H1 (cell line): Measurements from ENCODE around the gene SPATS1. TPM values are rescaled to one million over a fixed set of nuclear protein-coding genes. Genes with fewer than 3 reads are reported as not detected.

Experiments used
- CTCF ChIA-PET: fragments of 300-600 bp; sonication (Branson Sonifier 250); formaldehyde crosslinking; loops from one replicate; lab custom pipeline; 2021; ENCODE audit not compliant: partially characterized antibody; lab: Charles Lee
- POLR2A ChIA-PET: fragments of 300-600 bp; sonication (Branson Sonifier 250); formaldehyde crosslinking; loops from one replicate; lab custom pipeline; 2021; ENCODE audit warnings: inconsistent platforms; ENCODE audit not compliant: partially characterized antibody; lab: Charles Lee
- DNase-seq, 2 experiments: peaks; one replicate each; pipeline versions ENCODE4 v3.0.0 to v3.0.0-alpha.2; 2010 to 2022; ENCODE audit warnings: low spot score in 2 of 2, low read depth in 1 of 2, mixed read lengths in 1 of 2
- FAIRE-seq: peaks from 2 replicates; lab custom pipeline; 2011; peaks lifted over from hg19 to GRCh38; lab: Jason Lieb, UNC
- H2AFZ ChIP-seq: 2 replicates; pipeline ENCODE4 v1.8.1; 2012; ENCODE audit warnings: low read length, inconsistent platforms
- H2AK5ac ChIP-seq: 2 replicates; pipeline ENCODE4 v1.6.1; 2013; ENCODE audit warnings: low read depth, low read length
- H2BK120ac ChIP-seq: replicated peaks from 2 replicates; pipeline ENCODE3; 2013; ENCODE audit warnings: low read depth, low read length, inconsistent platforms
- H2BK12ac ChIP-seq: 2 replicates; pipeline ENCODE4 v1.6.1; 2013; ENCODE audit warnings: low read depth, low read length
- H2BK15ac ChIP-seq: 2 replicates; pipeline ENCODE4 v1.6.1; 2013; ENCODE audit warnings: low read length
- H2BK20ac ChIP-seq: 2 replicates; pipeline ENCODE4 v1.6.1; 2013; ENCODE audit warnings: low read length
- H2BK5ac ChIP-seq: 2 replicates; pipeline ENCODE4 v1.6.1; 2013; ENCODE audit warnings: low read depth, low read length
- H3K14ac ChIP-seq: 2 replicates; pipeline ENCODE4 v1.6.1; 2013; ENCODE audit warnings: inconsistent platforms; ENCODE audit not compliant: insufficient read length
- H3K18ac ChIP-seq: 2 replicates; pipeline ENCODE4 v1.6.1; 2013; ENCODE audit warnings: low read length; ENCODE audit errors: extremely low read depth
- H3K23ac ChIP-seq: 2 replicates; pipeline ENCODE4 v1.6.1; 2013; ENCODE audit warnings: inconsistent platforms; ENCODE audit not compliant: insufficient read length
- H3K23me2 ChIP-seq: 2 replicates; pipeline ENCODE4 v1.6.1; 2013; ENCODE audit warnings: low read depth, low read length
- H3K27ac ChIP-seq: 2 replicates; pipeline ENCODE4 v1.6.1; 2011; ENCODE audit warnings: low read depth, low read length, inconsistent platforms
- H3K27me3 ChIP-seq, 4 experiments: replicated peaks in 1 of 4; 1 replicate in 1 of 4; 2 replicates in 3 of 4; pipeline versions ENCODE4 v1.6.1 to v1.8.1; 2011 to 2013; ENCODE audit warnings: low read length in 3 of 4, mild to moderate bottlenecking in 3 of 4, inconsistent platforms in 2 of 4, mixed read lengths in 2 of 4, moderate library complexity in 1 of 4; ENCODE audit not compliant: control insufficient read depth in 3 of 4, insufficient read depth in 3 of 4; ENCODE audit errors: extremely low read depth in 1 of 4
- H3K36me3 ChIP-seq, 4 experiments: 2 replicates each; pipeline versions ENCODE4 v1.6.1 to v1.8.1; 2011 to 2013; ENCODE audit warnings: mild to moderate bottlenecking in 4 of 4, low read length in 3 of 4, moderate library complexity in 2 of 4, control low read depth in 1 of 4, inconsistent platforms in 1 of 4; ENCODE audit not compliant: insufficient read depth in 4 of 4, control insufficient read depth in 2 of 4
- H3K4ac ChIP-seq: replicated peaks from 2 replicates; pipeline ENCODE3; 2013; ENCODE audit warnings: low read length, low read depth, mixed read lengths, inconsistent platforms; ENCODE audit not compliant: insufficient read length
- H3K4me1 ChIP-seq, 4 experiments: replicated peaks in 1 of 4; 1 replicate in 1 of 4; 2 replicates in 3 of 4; pipeline versions ENCODE4 v1.6.1 to v1.8.1; 2011 to 2013; ENCODE audit warnings: low read length in 3 of 4, inconsistent platforms in 2 of 4, mixed read lengths in 1 of 4; ENCODE audit not compliant: insufficient read depth in 4 of 4, control insufficient read depth in 3 of 4
- H3K4me2 ChIP-seq, 2 experiments: 2 replicates each; pipeline versions ENCODE4 v1.6.1 to v1.8.1; 2011 to 2013; ENCODE audit warnings: low read depth in 2 of 2, low read length in 2 of 2, control low read depth in 1 of 2, inconsistent platforms in 1 of 2, mild to moderate bottlenecking in 1 of 2; ENCODE audit not compliant: insufficient read depth in 1 of 2
- H3K4me3 ChIP-seq, 4 experiments: fragments of 200-600, 300-600 bp in 1 of 4; sonication (generic), shearing (Covaris generic), sonication (Bioruptor Twin) in 1 of 4; 2 replicates each; pipeline versions ENCODE4 v1.5.1 to v1.8.1; 2011 to 2016; ENCODE audit warnings: low read length in 4 of 4, low read depth in 3 of 4, control low read depth in 2 of 4, inconsistent platforms in 2 of 4, mild to moderate bottlenecking in 2 of 4, mixed read lengths in 1 of 4, moderate library complexity in 1 of 4; ENCODE audit not compliant: insufficient read depth in 2 of 4; ENCODE audit errors: extremely low read depth in 1 of 4
- H3K56ac ChIP-seq: replicated peaks from 2 replicates; pipeline ENCODE3; 2013; ENCODE audit warnings: low read depth, mild to moderate bottlenecking, mixed read lengths, low read length, inconsistent platforms; ENCODE audit not compliant: insufficient read length
- H3K79me1 ChIP-seq: 2 replicates; pipeline ENCODE4 v1.6.1; 2013; ENCODE audit warnings: low read depth, low read length, control low read depth
- H3K79me2 ChIP-seq, 2 experiments: 2 replicates each; pipeline versions ENCODE4 v1.6.1 to v1.8.1; 2012 to 2013; ENCODE audit warnings: low read length in 2 of 2, mild to moderate bottlenecking in 2 of 2, inconsistent platforms in 1 of 2; ENCODE audit not compliant: insufficient read depth in 2 of 2, control insufficient read depth in 1 of 2
- H3K9ac ChIP-seq, 4 experiments: replicated peaks in 1 of 4; 1 replicate in 1 of 4; 2 replicates in 3 of 4; pipeline versions ENCODE4 v1.6.1 to v1.8.1; 2011 to 2013; ENCODE audit warnings: low read depth in 3 of 4, low read length in 3 of 4, control low read depth in 2 of 4, mild to moderate bottlenecking in 2 of 4, moderate library complexity in 2 of 4, inconsistent platforms in 1 of 4; ENCODE audit errors: extremely low read depth in 1 of 4
- H3K9me3 ChIP-seq, 2 experiments: 2 replicates each; pipeline versions ENCODE4 v1.6.1 to v1.8.1; 2012 to 2013; ENCODE audit warnings: mild to moderate bottlenecking in 2 of 2, moderate library complexity in 2 of 2, control low read depth in 1 of 2, inconsistent platforms in 1 of 2, low read depth in 1 of 2, low read length in 1 of 2, mixed read lengths in 1 of 2; ENCODE audit not compliant: insufficient read depth in 2 of 2
- H4K20me1 ChIP-seq, 2 experiments: replicated peaks in 1 of 2; 2 replicates each; pipeline versions ENCODE3 to v1.8.1; 2011 to 2013; ENCODE audit warnings: inconsistent platforms in 2 of 2, low read length in 2 of 2, mild to moderate bottlenecking in 1 of 2; ENCODE audit not compliant: insufficient read depth in 2 of 2, control insufficient read depth in 1 of 2
- H4K5ac ChIP-seq: 2 replicates; pipeline ENCODE4 v1.6.1; 2013; ENCODE audit warnings: low read length, low read depth, mixed read lengths, inconsistent platforms; ENCODE audit not compliant: insufficient read length
- H4K8ac ChIP-seq: 2 replicates; pipeline ENCODE4 v1.8.0; 2013; ENCODE audit warnings: mild to moderate bottlenecking, moderate library complexity, low read length, inconsistent platforms; ENCODE audit not compliant: insufficient read depth; ENCODE audit errors: extremely low read depth
- H4K91ac ChIP-seq: replicated peaks from 2 replicates; pipeline ENCODE3; 2013; ENCODE audit warnings: low read length, mixed read lengths, inconsistent platforms; ENCODE audit not compliant: insufficient read length
- ATF2 ChIP-seq: IDR thresholded peaks from 2 replicates; pipeline ENCODE4 v1.6.1; 2012; ENCODE audit warnings: low read length, inconsistent platforms
- EP300 ChIP-seq, 2 experiments: IDR thresholded peaks; 1 replicate in 1 of 2; 2 replicates in 1 of 2; pipeline ENCODE4 v1.6.1; 2011 to 2012; ENCODE audit warnings: low read depth in 2 of 2, low read length in 2 of 2, mild to moderate bottlenecking in 2 of 2, borderline replicate concordance in 1 of 2, inconsistent platforms in 1 of 2, moderate library complexity in 1 of 2
- GTF2F1 ChIP-seq: IDR thresholded peaks from 2 replicates; pipeline ENCODE4 v1.6.1; 2012; ENCODE audit warnings: low read depth, low read length, improper control_type of control experiment, borderline replicate concordance
- KDM4A ChIP-seq: IDR thresholded peaks from one replicate; pipeline ENCODE4 v1.7.1; 2012; ENCODE audit warnings: low read depth, mild to moderate bottlenecking, moderate library complexity, low read length, inconsistent platforms; ENCODE audit not compliant: severe bottlenecking
- NRF1 ChIP-seq: IDR thresholded peaks from 2 replicates; pipeline ENCODE4 v1.6.1; 2011; ENCODE audit warnings: mild to moderate bottlenecking, low read depth, low read length, improper control_type of control experiment
- RAD21 ChIP-seq, 2 experiments: IDR thresholded peaks in 1 of 2; conservative IDR thresholded peaks in 1 of 2; 2 replicates each; pipeline ENCODE4 v1.6.1; 2011; ENCODE audit warnings: low read depth in 2 of 2, low read length in 2 of 2, improper control_type of control experiment in 1 of 2, inconsistent platforms in 1 of 2, mild to moderate bottlenecking in 1 of 2, moderate library complexity in 1 of 2
- RBBP5 ChIP-seq: IDR thresholded peaks from 2 replicates; pipeline ENCODE4 v1.7.1; 2012; ENCODE audit warnings: low read depth, mild to moderate bottlenecking, inconsistent platforms, low read length, moderate library complexity, borderline replicate concordance
- SIRT6 ChIP-seq: IDR thresholded peaks from one replicate; pipeline ENCODE4 v1.7.1; 2012; ENCODE audit warnings: low read length, inconsistent platforms
- SIX5 ChIP-seq: IDR thresholded peaks from 2 replicates; pipeline ENCODE4 v1.6.1; 2011; ENCODE audit warnings: mild to moderate bottlenecking, low read depth, low read length
- SP2 ChIP-seq: IDR thresholded peaks from 2 replicates; pipeline ENCODE4 v1.6.1; 2012; ENCODE audit warnings: mild to moderate bottlenecking, low read length, inconsistent platforms
- TAF7 ChIP-seq: optimal IDR thresholded peaks from 2 replicates; pipeline ENCODE3; 2011; ENCODE audit warnings: low read depth, mild to moderate bottlenecking, inconsistent platforms, low read length, moderate library complexity, borderline replicate concordance
- TBP ChIP-seq: IDR thresholded peaks from 2 replicates; pipeline ENCODE4 v1.6.1; 2011; ENCODE audit warnings: low read depth, low read length, improper control_type of control experiment
- TEAD4 ChIP-seq: IDR thresholded peaks from 2 replicates; pipeline ENCODE4 v1.6.1; 2012; ENCODE audit warnings: low read depth, low read length, inconsistent platforms, mixed read lengths
- polyA plus RNA-seq, 7 experiments: library from polyadenylated mRNA; depleted of rRNA in 3 of 7; stranded (reverse) in 5 of 7; unstranded in 2 of 7; fragments of >200 nt in 5 of 7; fragments of 200-250 nt in 2 of 7; gene quantifications; 1 replicate in 5 of 7; 2 replicates in 1 of 7; 4 replicates in 1 of 7; pipeline versions ENCODE4 v1.2.1 to v1.2.3, GENCODE V29; 2011 to 2013; ENCODE audit warnings: missing spikeins in 2 of 7, mixed read lengths in 2 of 7
- total RNA-seq: library from RNA; stranded (reverse); fragmentation: NEBNext Ultra II Directional; extraction: Animal tissue kit (Norgen Biotek cat#: 25700); gene quantifications from 2 replicates; pipeline ENCODE4 v1.2.1, GENCODE V29; 2021

SPATS1 gene
- total and polyA plus RNA-seq, 2 of the 8 experiments (the other 6 are each of a cell fraction or from before 2014, with no cell fraction given) = not detected

- POLR2A ChIA-PET = interaction anchor here (0.7 to 6.9 kb wide), 10 partner anchors 9 to 63 kb away, joined by 3 to 81 read pairs (median 4); no protein-coding TSS in a partner anchor
- H3K79me1 ChIP-seq = peaks cover 3% of the 10 kb centered on the region; the same call in 1 of the 2 replicates
- TF ChIP-seq ATF2 = no peak
- no peak for TF ChIP-seq TBP
- TF ChIP-seq KDM4A = no peak
- TF ChIP-seq RBBP5 = no peak
- no peak for TF ChIP-seq SP2
- no peak for TF ChIP-seq EP300 (IDR thresholded peaks at IDR 0.05; ENCODE audit: borderline replicate concordance in 1 of 2, low read depth in 2 of 2, low read length in 2 of 2)
- TF ChIP-seq RAD21 (IDR thresholded peaks at IDR 0.05 in 1 of 2, conservative IDR thresholded peaks at IDR 0.05 in 1 of 2; ENCODE audit: low read depth in 2 of 2, low read length in 2 of 2) = no peak
- no peak for TF ChIP-seq TEAD4
- no peak for TF ChIP-seq GTF2F1
- no peak for TF ChIP-seq NRF1
- no peak for TF ChIP-seq TAF7
- TF ChIP-seq SIRT6 = no peak
- no peak for TF ChIP-seq SIX5
Observed at GRCh38 chr6:44309631-44310030, 32.8 kb upstream of the SPATS1 start.

More at GRCh38 chr6:44309631-44310030, 32.8 kb upstream of the SPATS1 start:
- Histone ChIP-seq H2BK120ac (no peak overlapping the region), H3K4me1 (peaks cover 0 to 9% (median 3%) of the 10 kb centered on the region in 4 experiments; a peak in 5 of 7 replicates), H3K27me3 (no peaks in the 10 kb centered on the region), H3K36me3 (peaks cover 18 to 56% (median 49%) of the 10 kb centered on the region in 4 experiments), H4K8ac (no peak overlapping the region), H3K23me2 (peaks cover 4% of the 10 kb centered on the region), H3K4me3 (no peak overlapping the region), H4K5ac (no peak overlapping the region), H2BK15ac (no peak overlapping the region), H4K91ac (no peak overlapping the region), H3K9me3 (no peaks in the 10 kb centered on the region), H3K9ac (no peak overlapping the region), H3K4ac (no peak overlapping the region), H3K18ac (no peak overlapping the region), H2BK20ac (no peak overlapping the region), H3K79me2 (peaks cover 0 to 13% of the 10 kb centered on the region in 2 experiments; a peak in 2 of 4 replicates), H4K20me1 (peaks cover 0 to 2% of the 10 kb centered on the region in 2 experiments), H2AK5ac (no peak overlapping the region), H2AFZ (no peak overlapping the region), H3K27ac (no peak overlapping the region), H2BK5ac (no peak overlapping the region), H2BK12ac (no peak overlapping the region), H3K4me2 (no peak overlapping the region), H3K56ac (no peak overlapping the region), H3K14ac (no peak overlapping the region), H3K23ac (no peak overlapping the region)
- CTCF ChIA-PET = interaction anchor here (1.0 to 13.9 kb wide), 7 partner anchors 8 to 39 kb away, joined by 3 to 330 read pairs (median 5); partner anchors contain the start of genes NFKBIE and TMEM151B
- FAIRE-seq (no peak), DNase-seq (no peak)
